GM23338 (cell line): ENCODE data around the gene MIER2. TPM values are rescaled to one million over a fixed set of nuclear protein-coding genes. Genes with fewer than 3 reads are reported as not detected.
A peak's percentile ranks its signal among the peaks of the same experiment; 100 is the strongest.

Experiments
- ATAC-seq: fragments of 200-7000 bp; cut with Tn5 transposase; 3 replicates; pipeline ENCODE4 v1.9.1; 2020
- DNase-seq: peaks from one replicate; pipeline ENCODE4 v3.0.0-alpha.2; 2015; ENCODE audit warnings: low spot score
- H2AFZ ChIP-seq: fragments of 200-600 bp; sonication (generic); 2 replicates; pipeline ENCODE4 v1.8.0; 2016; ENCODE audit warnings: antibody characterized with exemption, mild to moderate bottlenecking, moderate library complexity
- H3F3A ChIP-seq: fragments of 200-600 bp; sonication (generic); replicated peaks from 2 replicates; pipeline ENCODE4 v1.8.0; 2017; ENCODE audit warnings: antibody characterized with exemption, mixed run types, low read depth
- H3K27ac ChIP-seq: fragments of 200-600 bp; sonication (generic); 2 replicates; pipeline ENCODE4 v1.6.1; 2016; ENCODE audit warnings: low read depth
- H3K27me3 ChIP-seq: fragments of 200-600 bp; sonication (generic); 2 replicates; pipeline ENCODE4 v1.8.0; 2016; ENCODE audit warnings: mild to moderate bottlenecking, mixed run types, moderate library complexity; ENCODE audit not compliant: insufficient read depth
- H3K36me3 ChIP-seq: fragments of 200-600 bp; sonication (generic); 2 replicates; pipeline ENCODE4 v1.8.0; 2016; ENCODE audit warnings: mild to moderate bottlenecking; ENCODE audit not compliant: insufficient read depth
- H3K4me1 ChIP-seq: fragments of 200-600 bp; sonication (generic); 2 replicates; pipeline ENCODE4 v1.8.0; 2016; ENCODE audit warnings: mild to moderate bottlenecking, moderate library complexity; ENCODE audit not compliant: insufficient read depth
- H3K4me2 ChIP-seq: fragments of 200-600 bp; sonication (generic); 2 replicates; pipeline ENCODE4 v1.7.1; 2017; ENCODE audit warnings: mixed run types
- H3K4me3 ChIP-seq: fragments of 200-600 bp; sonication (generic); 2 replicates; pipeline ENCODE4 v1.6.1; 2016; ENCODE audit warnings: mixed run types
- H3K79me2 ChIP-seq: fragments of 200-600 bp; sonication (generic); replicated peaks from 2 replicates; pipeline ENCODE4 v1.8.0; 2017; ENCODE audit warnings: mild to moderate bottlenecking; ENCODE audit not compliant: insufficient read depth
- H3K9me2 ChIP-seq: fragments of 200-600 bp; sonication (generic); 2 replicates; pipeline ENCODE4 v1.8.0; 2017; ENCODE audit not compliant: insufficient read depth
- H4K20me1 ChIP-seq: fragments of 200-600 bp; sonication (generic); replicated peaks from 2 replicates; pipeline ENCODE4 v1.8.0; 2017; ENCODE audit warnings: mild to moderate bottlenecking; ENCODE audit not compliant: insufficient read depth
- H3K27ac Mint-ChIP-seq: 2 replicates; pipeline ENCODE4 v1.8.0; 2020; ENCODE audit warnings: inconsistent platforms, mild to moderate bottlenecking, moderate library complexity, mixed read lengths
- H3K27me3 Mint-ChIP-seq: 3 replicates; pipeline ENCODE4 v1.8.0; 2022; ENCODE audit warnings: low read depth, mild to moderate bottlenecking, moderate library complexity, mixed read lengths, inconsistent platforms; ENCODE audit not compliant: insufficient read depth, poor library complexity
- H3K36me3 Mint-ChIP-seq: 3 replicates; pipeline ENCODE4 v1.8.0; 2021; ENCODE audit warnings: low read depth, mild to moderate bottlenecking, inconsistent platforms, moderate library complexity, mixed read lengths
- H3K4me1 Mint-ChIP-seq: 3 replicates; pipeline ENCODE4 v1.8.0; 2020; ENCODE audit warnings: mild to moderate bottlenecking, inconsistent platforms, mixed read lengths
- H3K4me3 Mint-ChIP-seq: 3 replicates; pipeline ENCODE4 v1.8.0; 2021; ENCODE audit warnings: moderate library complexity, mild to moderate bottlenecking, inconsistent platforms, mixed read lengths
- H3K9me3 Mint-ChIP-seq: 3 replicates; pipeline ENCODE4 v1.8.0; 2020; ENCODE audit warnings: moderate library complexity, mild to moderate bottlenecking, inconsistent platforms, mixed read lengths
- CREB1 ChIP-seq: fragments of 250-450 bp; sonication (Bioruptor Pico); IDR thresholded peaks from 2 replicates; pipeline ENCODE4 v1.5.0; 2020; ENCODE audit warnings: low read depth, mild to moderate bottlenecking, moderate library complexity
- ETS1 ChIP-seq: IDR thresholded peaks from 2 replicates; pipeline ENCODE4 v1.6.1; 2016; ENCODE audit warnings: antibody characterized with exemption
- EZH2 ChIP-seq: fragments of 200-600 bp; sonication (generic); IDR thresholded peaks from one replicate; pipeline ENCODE4 v1.8.0; 2017; ENCODE audit warnings: antibody characterized with exemption, mild to moderate bottlenecking, low read depth; ENCODE audit not compliant: unreplicated experiment
- EZH2phosphoT487 ChIP-seq: fragments of 200-600 bp; sonication (generic); IDR thresholded peaks from one replicate; pipeline ENCODE4 v1.8.1; 2018; ENCODE audit warnings: antibody characterized with exemption; ENCODE audit not compliant: unreplicated experiment
- JUNB ChIP-seq: IDR thresholded peaks from one replicate; pipeline ENCODE4 v1.6.1; 2016; ENCODE audit warnings: antibody characterized with exemption; ENCODE audit not compliant: unreplicated experiment
- NANOG ChIP-seq: IDR thresholded peaks from 2 replicates; pipeline ENCODE4 v1.6.1; 2016; ENCODE audit warnings: antibody characterized with exemption, borderline replicate concordance
- POLR2AphosphoS5 ChIP-seq: IDR thresholded peaks from 2 replicates; pipeline ENCODE4 v1.6.1; 2016; ENCODE audit warnings: antibody characterized with exemption, low read depth
- STAT1 ChIP-seq: IDR thresholded peaks from one replicate; pipeline ENCODE4 v1.6.1; 2016; ENCODE audit warnings: antibody characterized with exemption; ENCODE audit not compliant: unreplicated experiment
- ZNF114 ChIP-seq: fragments of 250-450 bp; sonication (Bioruptor Pico); IDR thresholded peaks from 2 replicates; pipeline ENCODE4 v1.5.0; 2020; ENCODE audit warnings: mild to moderate bottlenecking, moderate library complexity
- ZNF331 ChIP-seq: fragments of 250-450 bp; sonication (Bioruptor Pico); IDR thresholded peaks from 2 replicates; pipeline ENCODE4 v1.5.0; 2020; ENCODE audit warnings: low read depth, mild to moderate bottlenecking, moderate library complexity
- ZNF462 ChIP-seq: fragments of 250-450 bp; sonication (Bioruptor Pico); IDR thresholded peaks from 2 replicates; pipeline ENCODE4 v1.5.0; 2020; ENCODE audit warnings: mild to moderate bottlenecking, moderate library complexity
- polyA plus RNA-seq: library from polyadenylated mRNA; unstranded; fragments of >200 nt; fragmentation: Nextera tagmentation; extraction: Ambion mirVana; gene quantifications from 2 replicates; pipeline ENCODE4 v1.2.1, GENCODE V29; 2016
- total RNA-seq: library from RNA; depleted of rRNA; stranded (reverse); fragments of >200 nt; shearing (Covaris generic); gene quantifications from 2 replicates; pipeline ENCODE4 v1.2.3, GENCODE V29; 2014

MIER2 gene
- total and polyA plus RNA-seq, 2 experiments from 2014 or later = 30.2 to 37.9 TPM

- H3K27me3 Mint-ChIP-seq = peaks cover 15% of the 10 kb centered on the region
- peaks cover 6% of the 10 kb centered on the region; the same call in 1 of the 3 replicates for H3K36me3 Mint-ChIP-seq
- TF ChIP-seq EZH2phosphoT487 = no peak
- no peak overlapping the region for H3K4me2 ChIP-seq
- no peaks in the 10 kb centered on the region for H3K27me3 ChIP-seq
- ATAC-seq = no peak
- no peaks in the 10 kb centered on the region for H3K36me3 ChIP-seq
- no peaks in the 10 kb centered on the region for H3K4me1 ChIP-seq
- 0 out of 2 replicates have a peak overlapping the region, but pooled peaks have one; percentile 90 for H2AFZ ChIP-seq
- H3K4me3 Mint-ChIP-seq = no peak overlapping the region
- DNase-seq = no peak
- no peak overlapping the region for H3K4me3 ChIP-seq
- H3K9me3 Mint-ChIP-seq = peaks cover 11% of the 10 kb centered on the region; the same call in 2 of the 3 replicates
- H3K27ac ChIP-seq = no peak overlapping the region
- H3K9me2 ChIP-seq = no peaks in the 10 kb centered on the region
- H3K79me2 ChIP-seq = no peaks in the 10 kb centered on the region
- H3K27ac Mint-ChIP-seq = no peak overlapping the region
- H3F3A ChIP-seq = no peaks in the 10 kb centered on the region
- H3K4me1 Mint-ChIP-seq = no peaks in the 10 kb centered on the region; the same call in 2 of the 3 replicates
- no peaks in the 10 kb centered on the region for H4K20me1 ChIP-seq
Observed at GRCh38 chr19:368630-369024, 24.0 kb upstream of the MIER2 start.

- Mint-ChIP-seq H3K36me3 (peaks cover 6% of the 10 kb centered on the region; the same call in 1 of the 3 replicates), H3K27me3 (peaks cover 15% of the 10 kb centered on the region), H3K9me3 (peaks cover 11% of the 10 kb centered on the region; the same call in 2 of the 3 replicates), H3K27ac (no peak overlapping the region), H3K4me3 (no peak overlapping the region), H3K4me1 (no peaks in the 10 kb centered on the region; the same call in 2 of the 3 replicates)
- no peaks in the 10 kb centered on the region for H3K36me3 ChIP-seq
- no peak overlapping the region for H2AFZ ChIP-seq
- DNase-seq (no peak), ATAC-seq (no peak)
- no peak overlapping the region for H3K4me3 ChIP-seq
- H3K4me1 ChIP-seq = no peaks in the 10 kb centered on the region
- H4K20me1 ChIP-seq = no peaks in the 10 kb centered on the region
- H3K9me2 ChIP-seq = no peaks in the 10 kb centered on the region
- H3K27me3 ChIP-seq = no peaks in the 10 kb centered on the region
- H3K4me2 ChIP-seq = no peak overlapping the region
- H3K79me2 ChIP-seq = no peaks in the 10 kb centered on the region
- no peak overlapping the region for H3K27ac ChIP-seq
- no peaks in the 10 kb centered on the region for H3F3A ChIP-seq
- TF ChIP-seq ZNF114 (CRISPR knock-in tag) (no peak), STAT1 (no peak), ZNF462 (CRISPR knock-in tag) (no peak), POLR2AphosphoS5 (no peak), EZH2 (no peak), NANOG (no peak), CREB1 (CRISPR knock-in tag) (no peak), JUNB (no peak), ZNF331 (CRISPR knock-in tag) (no peak), EZH2phosphoT487 (no peak), ETS1 (no peak)
Observed at GRCh38 chr19:367963-368629, 23.5 kb upstream of the MIER2 start.
